Astrocyte (in vitro differentiated cells and primary cell): ENCODE results near the gene CILP.

Source experiments
- EZH2 ChIP-seq: IDR thresholded peaks from 2 replicates; pipeline ENCODE4 v1.6.1; 2012; ENCODE audit warnings: mild to moderate bottlenecking, low read length, inconsistent platforms; ENCODE audit not compliant: insufficient read depth
- TF ChIP-seq, protein P1 (sequence below): IDR thresholded peaks from 2 replicates; pipeline ENCODE4 v1.5.1; 2011; ENCODE audit warnings: low read depth, mild to moderate bottlenecking, inconsistent platforms, low read length, moderate library complexity; ENCODE audit not compliant: insufficient read depth

DNA sequence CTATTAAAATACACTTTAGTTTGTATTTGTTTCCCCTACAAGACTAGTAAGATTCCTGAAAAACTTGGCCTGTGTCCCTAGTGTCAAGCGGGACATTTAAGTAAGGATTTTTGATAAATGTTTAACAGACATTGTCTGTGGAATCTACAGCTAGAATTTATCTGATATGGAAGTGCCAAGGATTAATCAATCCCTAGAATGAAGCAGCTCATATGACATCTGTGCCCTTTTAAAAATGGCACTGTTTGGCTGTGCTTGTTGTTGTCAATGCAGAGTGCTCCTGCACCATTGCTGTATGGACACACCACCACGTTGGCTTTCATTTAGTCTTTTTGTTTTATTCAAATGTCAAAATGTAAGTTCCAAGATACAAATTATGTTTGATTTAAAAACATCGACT lies 63.4 kb downstream of the CILP start:
- no peak for TF ChIP-seq EZH2
- TF ChIP-seq, protein P1, sequence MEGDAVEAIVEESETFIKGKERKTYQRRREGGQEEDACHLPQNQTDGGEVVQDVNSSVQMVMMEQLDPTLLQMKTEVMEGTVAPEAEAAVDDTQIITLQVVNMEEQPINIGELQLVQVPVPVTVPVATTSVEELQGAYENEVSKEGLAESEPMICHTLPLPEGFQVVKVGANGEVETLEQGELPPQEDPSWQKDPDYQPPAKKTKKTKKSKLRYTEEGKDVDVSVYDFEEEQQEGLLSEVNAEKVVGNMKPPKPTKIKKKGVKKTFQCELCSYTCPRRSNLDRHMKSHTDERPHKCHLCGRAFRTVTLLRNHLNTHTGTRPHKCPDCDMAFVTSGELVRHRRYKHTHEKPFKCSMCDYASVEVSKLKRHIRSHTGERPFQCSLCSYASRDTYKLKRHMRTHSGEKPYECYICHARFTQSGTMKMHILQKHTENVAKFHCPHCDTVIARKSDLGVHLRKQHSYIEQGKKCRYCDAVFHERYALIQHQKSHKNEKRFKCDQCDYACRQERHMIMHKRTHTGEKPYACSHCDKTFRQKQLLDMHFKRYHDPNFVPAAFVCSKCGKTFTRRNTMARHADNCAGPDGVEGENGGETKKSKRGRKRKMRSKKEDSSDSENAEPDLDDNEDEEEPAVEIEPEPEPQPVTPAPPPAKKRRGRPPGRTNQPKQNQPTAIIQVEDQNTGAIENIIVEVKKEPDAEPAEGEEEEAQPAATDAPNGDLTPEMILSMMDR = no peak
